ENCODE results near the gene PIBF1.

GRCh38 chr13:72908416-72908815, 126.5 kb downstream of the PIBF1 start:
- TF ChIP-seq POLR2A (IDR thresholded peaks at IDR 0.05) (no peak), CTCF (IDR thresholded peaks at IDR 0.05) (no peak)
